ENCODE data around the gene R3HCC1L. TPM values are rescaled to one million over a fixed set of nuclear protein-coding genes. Genes with fewer than 3 reads are reported as not detected.
A peak's percentile ranks its signal among the peaks of the same experiment; 100 is the strongest.
"Not testable (repeated sequence)": the region's sequence is repeated elsewhere in the genome, so short reads cannot be mapped to it uniquely, and the experiment has no call there.

The R3HCC1L gene
- polyA plus RNA-seq, 4 donors = 18.3 to 20.8 (median 19.9) TPM

GRCh38 chr10:98170249-98171117 lies 36.0 kb downstream of the R3HCC1L start:
- peak; percentile 21 to 34 (median 30) for DNase-seq (ENCODE audit: low read depth in 4 of 4, low spot score in 3 of 4)

GRCh38 chr10:98172073-98172472 lies 37.6 kb downstream of the R3HCC1L start:
- no peak for DNase-seq (ENCODE audit: low read depth in 4 of 4, low spot score in 3 of 4)

GRCh38 chr10:98172495-98172894 lies 38.0 kb downstream of the R3HCC1L start:
- no peak for DNase-seq (ENCODE audit: low read depth in 4 of 4, low spot score in 3 of 4)

- no peak for DNase-seq (ENCODE audit: low read depth in 4 of 4, low spot score in 3 of 4)
These were observed 38.8 kb downstream of the R3HCC1L start for GRCh38 chr10:98173260-98173659.

GRCh38 chr10:98182351-98182915 lies 48.0 kb downstream of the R3HCC1L start:
- not testable (repeated sequence) for DNase-seq (ENCODE audit: low read depth in 4 of 4, low spot score in 3 of 4)

GRCh38 chr10:98186681-98187080 lies 52.2 kb downstream of the R3HCC1L start:
- DNase-seq (ENCODE audit: low read depth in 4 of 4, low spot score in 3 of 4) = no peak

- not testable (repeated sequence) for DNase-seq (ENCODE audit: low read depth in 4 of 4, low spot score in 3 of 4)
These were observed 56.3 kb downstream of the R3HCC1L start for GRCh38 chr10:98190773-98191172.

- DNase-seq (ENCODE audit: low read depth in 4 of 4, low spot score in 3 of 4) = no peak
These were observed 58.6 kb downstream of the R3HCC1L start for GRCh38 chr10:98193037-98193436.

GRCh38 chr10:98194633-98195032 lies 60.2 kb downstream of the R3HCC1L start:
- DNase-seq (ENCODE audit: low read depth in 4 of 4, low spot score in 3 of 4) = no peak

- no peak for DNase-seq (ENCODE audit: low read depth in 4 of 4, low spot score in 3 of 4)
These were observed 60.7 kb downstream of the R3HCC1L start for GRCh38 chr10:98195120-98195519.

- no peak for DNase-seq (ENCODE audit: low read depth in 4 of 4, low spot score in 3 of 4)
These were observed 62.5 kb downstream of the R3HCC1L start for GRCh38 chr10:98196985-98197384.

GRCh38 chr10:98201760-98202159 lies 67.3 kb downstream of the R3HCC1L start:
- no peak for DNase-seq (ENCODE audit: low read depth in 4 of 4, low spot score in 3 of 4)

GRCh38 chr10:98202378-98202777 lies 67.9 kb downstream of the R3HCC1L start:
- DNase-seq (ENCODE audit: low read depth in 4 of 4, low spot score in 3 of 4) = no peak

- no peak for DNase-seq (ENCODE audit: low read depth in 4 of 4, low spot score in 3 of 4)
These were observed 70.9 kb downstream of the R3HCC1L start for GRCh38 chr10:98205351-98205750.

- DNase-seq (ENCODE audit: low read depth in 4 of 4, low spot score in 3 of 4) = no peak
These were observed 74.5 kb downstream of the R3HCC1L start for GRCh38 chr10:98208925-98209324.

GRCh38 chr10:98209441-98209840 lies 75.0 kb downstream of the R3HCC1L start:
- DNase-seq (ENCODE audit: low read depth in 4 of 4, low spot score in 3 of 4) = no peak

GRCh38 chr10:98212196-98212595 lies 77.7 kb downstream of the R3HCC1L start:
- DNase-seq (ENCODE audit: low read depth in 4 of 4, low spot score in 3 of 4) = no peak

GRCh38 chr10:98213740-98214139 lies 79.3 kb downstream of the R3HCC1L start:
- DNase-seq (ENCODE audit: low read depth in 4 of 4, low spot score in 3 of 4) = no peak

GRCh38 chr10:98215373-98215772 lies 80.9 kb downstream of the R3HCC1L start:
- DNase-seq (ENCODE audit: low read depth in 4 of 4, low spot score in 3 of 4) = no peak

GRCh38 chr10:98217801-98218200 lies 83.3 kb downstream of the R3HCC1L start:
- no peak for DNase-seq (ENCODE audit: low read depth in 4 of 4, low spot score in 3 of 4)

- no peak for DNase-seq (ENCODE audit: low read depth in 4 of 4, low spot score in 3 of 4)
These were observed 89.4 kb downstream of the R3HCC1L start for GRCh38 chr10:98223874-98224273.

GRCh38 chr10:98224509-98224908 lies 90.1 kb downstream of the R3HCC1L start:
- DNase-seq (ENCODE audit: low read depth in 4 of 4, low spot score in 3 of 4) = no peak

Measured in right renal pelvis (tissue), 4 donors.